Measurements from ENCODE around the gene SMTNL1. TPM values are rescaled to one million over a fixed set of nuclear protein-coding genes. Genes with fewer than 3 reads are reported as not detected.

Gene SMTNL1
- total RNA-seq, 1 donor from 2014 or later: 45.2 TPM

- no peak for TF ChIP-seq CTCF (IDR thresholded peaks at IDR 0.05; ENCODE audit: unreplicated experiment)
- DNase-seq (ENCODE audit: low spot score): peak; percentile 94
- Mint-ChIP-seq H3K4me3 (ENCODE audit: unreplicated experiment) (peak overlapping the region; percentile 81), H3K36me3 (ENCODE audit: low read depth, unreplicated experiment) (peaks cover 11% of the 10 kb centered on the region), H3K9me3 (ENCODE audit: unreplicated experiment) (no peaks in the 10 kb centered on the region), H3K27me3 (ENCODE audit: unreplicated experiment) (peaks cover 4% of the 10 kb centered on the region), H3K27ac (ENCODE audit: unreplicated experiment) (no peak overlapping the region), H3K4me1 (ENCODE audit: unreplicated experiment) (peaks cover 9% of the 10 kb centered on the region)
Observed at GRCh38 chr11:57499413-57499982, 37.9 kb upstream of the SMTNL1 start.

DNA sequence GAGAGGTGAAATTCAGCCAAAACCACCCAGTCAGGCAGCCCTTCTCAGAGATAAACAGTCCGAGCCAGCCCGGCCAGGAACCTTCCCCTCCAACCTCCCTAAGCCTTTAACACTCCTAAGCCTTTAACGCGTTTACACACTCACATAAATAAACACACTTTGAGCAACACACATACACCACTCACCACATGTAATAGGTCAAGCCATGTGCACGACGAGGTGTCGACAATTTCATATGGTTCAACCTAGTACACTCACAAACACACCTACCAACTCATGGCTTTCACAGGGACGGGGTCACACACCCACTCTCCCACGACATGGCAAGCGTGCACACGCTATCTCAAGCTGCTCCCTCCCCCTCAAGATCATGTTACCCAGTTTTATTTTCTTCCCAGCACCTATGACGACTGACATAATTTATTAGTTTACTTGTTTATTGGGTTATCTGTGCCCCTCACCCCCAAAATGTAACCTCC lies 37.4 kb upstream of the SMTNL1 start:
- peak overlapping the region; percentile 76 for H3K27ac Mint-ChIP-seq (ENCODE audit: unreplicated experiment)
- TF ChIP-seq CTCF (IDR thresholded peaks at IDR 0.05; ENCODE audit: unreplicated experiment): no peak
- no peak for DNase-seq (ENCODE audit: low spot score)
- peaks cover 9% of the 10 kb centered on the region for H3K4me1 Mint-ChIP-seq (ENCODE audit: unreplicated experiment)
- H3K4me3 Mint-ChIP-seq (ENCODE audit: unreplicated experiment): peak overlapping the region; percentile 81
- H3K36me3 Mint-ChIP-seq (ENCODE audit: low read depth, unreplicated experiment): peaks cover 11% of the 10 kb centered on the region
- no peaks in the 10 kb centered on the region for H3K9me3 Mint-ChIP-seq (ENCODE audit: unreplicated experiment)
- peaks cover 8% of the 10 kb centered on the region for H3K27me3 Mint-ChIP-seq (ENCODE audit: unreplicated experiment)

DNA sequence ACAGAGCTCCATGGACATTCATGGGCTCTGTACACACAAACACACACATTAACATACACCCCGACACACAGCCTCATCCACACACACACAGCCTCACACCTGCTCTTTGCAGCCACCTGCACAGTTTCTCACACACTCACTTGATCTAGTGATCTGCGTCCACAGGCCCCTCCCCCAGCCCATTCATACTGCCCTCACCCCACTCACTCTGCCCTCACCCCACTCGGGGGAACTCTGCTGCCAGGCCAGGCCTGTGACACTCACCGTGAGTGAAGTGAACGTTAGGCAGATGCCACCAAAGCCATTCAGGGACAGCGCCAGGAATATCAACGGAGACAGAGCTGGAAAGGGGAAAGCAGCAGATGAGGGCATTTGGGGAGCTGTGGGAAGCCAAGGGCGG lies 36.9 kb upstream of the SMTNL1 start:
- H3K36me3 Mint-ChIP-seq (ENCODE audit: low read depth, unreplicated experiment): peaks cover 11% of the 10 kb centered on the region
- no peak for DNase-seq (ENCODE audit: low spot score)
- peak overlapping the region; percentile 76 for H3K27ac Mint-ChIP-seq (ENCODE audit: unreplicated experiment)
- H3K27me3 Mint-ChIP-seq (ENCODE audit: unreplicated experiment): peaks cover 8% of the 10 kb centered on the region
- no peak for TF ChIP-seq CTCF (IDR thresholded peaks at IDR 0.05; ENCODE audit: unreplicated experiment)
- peaks cover 9% of the 10 kb centered on the region for H3K4me1 Mint-ChIP-seq (ENCODE audit: unreplicated experiment)
- H3K9me3 Mint-ChIP-seq (ENCODE audit: unreplicated experiment): no peaks in the 10 kb centered on the region
- H3K4me3 Mint-ChIP-seq (ENCODE audit: unreplicated experiment): no peak overlapping the region

DNA sequence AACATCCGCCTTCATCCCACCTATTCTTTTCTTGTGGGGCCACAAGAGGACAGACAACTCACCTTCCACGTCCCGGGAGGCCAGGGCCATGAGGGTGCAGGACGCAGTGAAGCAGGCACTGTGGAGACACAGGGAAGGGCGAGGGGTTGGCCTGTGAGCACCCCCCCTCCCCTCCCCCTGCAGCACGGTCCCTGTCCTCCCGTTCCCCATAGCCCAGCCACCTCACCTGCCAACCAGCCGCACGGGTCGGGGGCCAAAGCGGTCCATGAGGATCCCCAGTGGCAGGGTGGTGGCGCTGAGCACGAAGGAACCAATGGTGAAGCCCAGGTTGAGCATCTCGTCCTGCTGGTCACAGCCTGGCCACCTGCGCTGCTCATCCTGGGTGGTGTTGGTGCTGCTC lies 36.5 kb upstream of the SMTNL1 start:
- DNase-seq (ENCODE audit: low spot score): no peak
- Mint-ChIP-seq H3K27ac (ENCODE audit: unreplicated experiment) (no peak overlapping the region), H3K4me1 (ENCODE audit: unreplicated experiment) (peaks cover 9% of the 10 kb centered on the region), H3K27me3 (ENCODE audit: unreplicated experiment) (peaks cover 8% of the 10 kb centered on the region), H3K4me3 (ENCODE audit: unreplicated experiment) (no peak overlapping the region), H3K9me3 (ENCODE audit: unreplicated experiment) (no peaks in the 10 kb centered on the region), H3K36me3 (ENCODE audit: low read depth, unreplicated experiment) (peaks cover 11% of the 10 kb centered on the region)
- no peak for TF ChIP-seq CTCF (IDR thresholded peaks at IDR 0.05; ENCODE audit: unreplicated experiment)

DNA sequence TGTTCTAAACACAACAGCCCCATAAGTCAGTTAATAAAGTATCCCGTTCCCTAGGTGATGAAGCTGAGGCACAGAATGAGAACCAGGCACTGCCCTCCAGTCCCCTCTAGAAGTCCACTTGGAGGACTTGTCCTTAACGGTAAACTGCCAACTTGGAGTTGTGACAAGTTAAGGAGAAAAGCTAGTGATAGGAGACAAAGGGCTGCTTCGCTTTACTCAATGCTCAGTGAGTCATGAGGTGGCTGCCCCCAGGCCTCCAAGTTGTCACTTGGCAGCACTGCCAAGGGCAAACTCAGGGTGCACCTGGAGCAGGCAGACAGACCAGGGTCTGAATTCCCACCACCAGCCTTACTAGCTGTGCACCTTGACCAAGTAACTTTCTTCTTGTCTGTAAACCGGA lies 35.4 kb upstream of the SMTNL1 start:
- Mint-ChIP-seq H3K27ac (ENCODE audit: unreplicated experiment) (no peak overlapping the region), H3K27me3 (ENCODE audit: unreplicated experiment) (peaks cover 8% of the 10 kb centered on the region), H3K36me3 (ENCODE audit: low read depth, unreplicated experiment) (peaks cover 11% of the 10 kb centered on the region), H3K4me1 (ENCODE audit: unreplicated experiment) (peaks cover 9% of the 10 kb centered on the region), H3K9me3 (ENCODE audit: unreplicated experiment) (no peaks in the 10 kb centered on the region), H3K4me3 (ENCODE audit: unreplicated experiment) (no peak overlapping the region)
- TF ChIP-seq CTCF (IDR thresholded peaks at IDR 0.05; ENCODE audit: unreplicated experiment): no peak
- DNase-seq (ENCODE audit: low spot score): no peak

Data from endothelial cell (in vitro differentiated cells).